ENCODE results near the gene EYA2. TPM values are rescaled to one million over a fixed set of nuclear protein-coding genes. Genes with fewer than 3 reads are reported as not detected.

Gene EYA2
- total RNA-seq, 1 experiment from 2014 or later = 0.74 TPM

- no peak overlapping the region for H2AK5ac ChIP-seq (ENCODE audit: insufficient read length, low read length)
- H4K20me1 ChIP-seq (ENCODE audit: control insufficient read depth, insufficient read depth, insufficient read length) = no peaks in the 10 kb centered on the region
- H3K4me2 ChIP-seq (ENCODE audit: insufficient read depth, insufficient read length, low read length) = no peak overlapping the region
- H3K27me3 Mint-ChIP-seq (ENCODE audit: low read depth) = peaks cover 4% of the 10 kb centered on the region
- no peak for DNase-seq
- TF ChIP-seq, protein P1, sequence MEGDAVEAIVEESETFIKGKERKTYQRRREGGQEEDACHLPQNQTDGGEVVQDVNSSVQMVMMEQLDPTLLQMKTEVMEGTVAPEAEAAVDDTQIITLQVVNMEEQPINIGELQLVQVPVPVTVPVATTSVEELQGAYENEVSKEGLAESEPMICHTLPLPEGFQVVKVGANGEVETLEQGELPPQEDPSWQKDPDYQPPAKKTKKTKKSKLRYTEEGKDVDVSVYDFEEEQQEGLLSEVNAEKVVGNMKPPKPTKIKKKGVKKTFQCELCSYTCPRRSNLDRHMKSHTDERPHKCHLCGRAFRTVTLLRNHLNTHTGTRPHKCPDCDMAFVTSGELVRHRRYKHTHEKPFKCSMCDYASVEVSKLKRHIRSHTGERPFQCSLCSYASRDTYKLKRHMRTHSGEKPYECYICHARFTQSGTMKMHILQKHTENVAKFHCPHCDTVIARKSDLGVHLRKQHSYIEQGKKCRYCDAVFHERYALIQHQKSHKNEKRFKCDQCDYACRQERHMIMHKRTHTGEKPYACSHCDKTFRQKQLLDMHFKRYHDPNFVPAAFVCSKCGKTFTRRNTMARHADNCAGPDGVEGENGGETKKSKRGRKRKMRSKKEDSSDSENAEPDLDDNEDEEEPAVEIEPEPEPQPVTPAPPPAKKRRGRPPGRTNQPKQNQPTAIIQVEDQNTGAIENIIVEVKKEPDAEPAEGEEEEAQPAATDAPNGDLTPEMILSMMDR (conservative IDR thresholded peaks at IDR 0.05) = no peak
- H2BK20ac ChIP-seq (ENCODE audit: low read depth, low read length, poor library complexity, severe bottlenecking) = no peak overlapping the region
- no peaks in the 10 kb centered on the region for H3K79me1 ChIP-seq (ENCODE audit: insufficient read depth, low read depth, low read length, poor library complexity, severe bottlenecking)
- H3K9ac ChIP-seq (ENCODE audit: extremely low read depth, insufficient read length, low read length) = no peak overlapping the region
- H3K4me3 Mint-ChIP-seq = no peak overlapping the region
- peak overlapping the region in 1 of 3 experiments; percentile 73; a peak in 1 of 7 replicates for H3K27ac Mint-ChIP-seq
- peaks cover 6% of the 10 kb centered on the region in 2 experiments; a peak in 4 of 5 replicates for H3K9me3 Mint-ChIP-seq
- H4K8ac ChIP-seq (replicated peaks; ENCODE audit: insufficient read length, low read depth, low read length) = no peak overlapping the region
- H3K4me1 ChIP-seq (ENCODE audit: insufficient read depth, low read length) = no peaks in the 10 kb centered on the region
- H2BK15ac ChIP-seq (ENCODE audit: low read depth, low read length) = no peak overlapping the region
- H3K23me2 ChIP-seq (ENCODE audit: insufficient read length, low read depth, low read length, poor library complexity, severe bottlenecking) = no peaks in the 10 kb centered on the region
- peaks cover 14 to 19% of the 10 kb centered on the region in 2 experiments for H3K4me1 Mint-ChIP-seq
- WGBS (ENCODE audit: extremely low coverage, insufficient read length, low lambda C conversion rate) = no CpG with 5 or more reads among the region's 13 CpGs
- H2BK120ac ChIP-seq (ENCODE audit: low read depth, low read length, poor library complexity, severe bottlenecking) = no peak overlapping the region
- no peaks in the 10 kb centered on the region for H3K79me2 ChIP-seq (ENCODE audit: insufficient read depth, low read length)
- no peak overlapping the region for H3K23ac ChIP-seq (ENCODE audit: insufficient read length, low read depth, low read length)
- H3K4ac ChIP-seq (ENCODE audit: low read depth, low read length) = no peak overlapping the region
- H2AFZ ChIP-seq (ENCODE audit: low read length) = no peak overlapping the region
- H3T11ph ChIP-seq (ENCODE audit: low read length) = no peak overlapping the region
- no peaks in the 10 kb centered on the region for H3K27me3 ChIP-seq (ENCODE audit: insufficient read depth, low read length)
- no peak overlapping the region for H2BK5ac ChIP-seq (ENCODE audit: insufficient read length, low read length)
- H2BK12ac ChIP-seq (ENCODE audit: insufficient read length, low read depth, low read length) = no peak overlapping the region
- no peak overlapping the region for H4K91ac ChIP-seq (ENCODE audit: insufficient read length, low read depth, low read length)
- no peak overlapping the region for H3K27ac ChIP-seq (ENCODE audit: insufficient read length, low read depth, low read length)
- no peak overlapping the region for H4K5ac ChIP-seq (ENCODE audit: insufficient read length, low read depth, low read length)
- H3K18ac ChIP-seq (ENCODE audit: insufficient read length, low read depth, low read length) = no peak overlapping the region
- no peak overlapping the region for H3K14ac ChIP-seq (ENCODE audit: insufficient read depth, low read length)
- H3K56ac ChIP-seq (ENCODE audit: insufficient read length, low read depth, low read length) = no peak overlapping the region
- H3K9me3 ChIP-seq (ENCODE audit: control insufficient read depth, low read depth, low read length) = no peaks in the 10 kb centered on the region
- peaks cover 0 to 1% (median 1%) of the 10 kb centered on the region in 3 experiments; a peak in 3 of 7 replicates for H3K36me3 Mint-ChIP-seq (ENCODE audit: insufficient read depth in 1 of 3, low read depth in 3 of 3)
These were observed 83.4 kb downstream of the EYA2 start for GRCh38 chr20:46977909-46978588.
